HepG2 (cell line): ENCODE data around the gene RHBDD1. TPM values are rescaled to one million over a fixed set of nuclear protein-coding genes. Genes with fewer than 3 reads are reported as not detected.

Source experiments
- CBFB ChIP-seq: sonication (generic); formaldehyde crosslinking; IDR thresholded peaks from 2 replicates; pipeline ENCODE4 v1.4.0; 2020; ENCODE audit warnings: missing genetic modification reagents
- CC2D1A ChIP-seq: sonication (generic); formaldehyde crosslinking; IDR thresholded peaks from 2 replicates; pipeline ENCODE4 v1.8.1; 2023; ENCODE audit warnings: mild to moderate bottlenecking, missing genetic modification reagents
- FOXK1 ChIP-seq: sonication (generic); formaldehyde crosslinking; IDR thresholded peaks from 2 replicates; pipeline ENCODE4 v1.4.0; 2020; ENCODE audit warnings: low read depth, missing genetic modification reagents, borderline replicate concordance
- GATAD1 ChIP-seq: IDR thresholded peaks from 2 replicates; pipeline ENCODE4 v1.6.1; 2016; ENCODE audit warnings: missing genetic modification reagents, missing compliant biosample characterization
- KDM2A ChIP-seq: sonication (generic); formaldehyde crosslinking; IDR thresholded peaks from 2 replicates; pipeline ENCODE4 v1.4.0; 2020; ENCODE audit warnings: low read depth, missing genetic modification reagents, borderline replicate concordance
- RORA ChIP-seq: sonication (generic); formaldehyde crosslinking; IDR thresholded peaks from 2 replicates; pipeline ENCODE4 v1.5.0; 2020; ENCODE audit warnings: mild to moderate bottlenecking, missing genetic modification reagents, moderate library complexity
- SMAD1 ChIP-seq: sonication (generic); formaldehyde crosslinking; IDR thresholded peaks from 2 replicates; pipeline ENCODE4 v1.4.0; 2020; ENCODE audit warnings: missing genetic modification reagents, low read depth, mild to moderate bottlenecking, borderline replicate concordance
- TOPORS ChIP-seq: sonication (generic); formaldehyde crosslinking; IDR thresholded peaks from 2 replicates; pipeline ENCODE4 v1.8.0; 2023; ENCODE audit warnings: mild to moderate bottlenecking, missing genetic modification reagents
- ZMAT3 ChIP-seq: sonication (generic); formaldehyde crosslinking; conservative IDR thresholded peaks from 2 replicates; pipeline ENCODE4 v1.7.0; 2021; ENCODE audit warnings: missing genetic modification reagents
- ZNF101 ChIP-seq: sonication (generic); formaldehyde crosslinking; IDR thresholded peaks from 2 replicates; pipeline ENCODE4 v1.4.0; 2020; ENCODE audit warnings: mild to moderate bottlenecking, low read depth, missing genetic modification reagents, borderline replicate concordance
- ZNF138 ChIP-seq: sonication (generic); formaldehyde crosslinking; IDR thresholded peaks from 2 replicates; pipeline ENCODE4 v1.5.0; 2020; ENCODE audit warnings: mild to moderate bottlenecking, low read depth, missing genetic modification reagents
- ZNF569 ChIP-seq: sonication (generic); formaldehyde crosslinking; IDR thresholded peaks from 2 replicates; pipeline ENCODE4 v1.5.0; 2020; ENCODE audit warnings: mild to moderate bottlenecking, missing genetic modification reagents, moderate library complexity, borderline replicate concordance
- ZNF572 ChIP-seq: sonication (generic); formaldehyde crosslinking; IDR thresholded peaks from 2 replicates; pipeline ENCODE4 v1.5.1; 2020; ENCODE audit warnings: mild to moderate bottlenecking, missing genetic modification reagents
- ZNF713 ChIP-seq: sonication (generic); formaldehyde crosslinking; IDR thresholded peaks from 2 replicates; pipeline ENCODE4 v1.4.0; 2020; ENCODE audit warnings: mild to moderate bottlenecking, missing genetic modification reagents
- ZNF891 ChIP-seq: sonication (generic); formaldehyde crosslinking; IDR thresholded peaks from 2 replicates; pipeline ENCODE4 v1.5.0; 2020; ENCODE audit warnings: mild to moderate bottlenecking, missing genetic modification reagents
- polyA plus RNA-seq, 8 experiments: library from polyadenylated mRNA; depleted of rRNA in 3 of 8; stranded (reverse) in 7 of 8; unstranded in 1 of 8; fragments of >200 nt; fragmentation: Illumina TruSeq in 4 of 8; extraction: Trizol in 4 of 8; gene quantifications; 2 replicates each; pipeline versions ENCODE4 v1.2.1 to v1.2.3, GENCODE V29; 2011 to 2016; ENCODE audit warnings: low read depth in 4 of 8, missing spikeins in 1 of 8, mixed read lengths in 1 of 8; ENCODE audit not compliant: insufficient read depth in 1 of 8
- total RNA-seq, 5 experiments: library from RNA; depleted of rRNA; stranded (reverse); fragments of >200 nt; fragmentation: Illumina TruSeq; extraction: Trizol; gene quantifications; 2 replicates each; pipeline ENCODE4 v1.2.3, GENCODE V29; 2016; ENCODE audit warnings: low read depth in 1 of 5
- TF ChIP-seq, protein P1 (sequence below): sonication (generic); formaldehyde crosslinking; IDR thresholded peaks from 2 replicates; pipeline ENCODE4 v1.5.0; 2020; ENCODE audit warnings: mild to moderate bottlenecking, missing genetic modification reagents, moderate library complexity
- TF ChIP-seq, protein P2 (sequence below): sonication (generic); formaldehyde crosslinking; IDR thresholded peaks from 2 replicates; pipeline ENCODE4 v1.4.0; 2020; ENCODE audit warnings: missing genetic modification reagents
- TF ChIP-seq, protein P3 (sequence below): sonication (generic); formaldehyde crosslinking; conservative IDR thresholded peaks from 2 replicates; pipeline ENCODE4 v1.8.0; 2022; ENCODE audit warnings: mild to moderate bottlenecking, moderate library complexity, missing genetic modification reagents
- TF ChIP-seq, protein P4 (sequence below): sonication (generic); formaldehyde crosslinking; IDR thresholded peaks from 2 replicates; pipeline ENCODE4 v1.5.1; 2020; ENCODE audit warnings: missing genetic modification reagents, mild to moderate bottlenecking, borderline replicate concordance
- TF ChIP-seq, protein P5 (sequence below): sonication (generic); formaldehyde crosslinking; IDR thresholded peaks from 2 replicates; pipeline ENCODE4 v1.5.0; 2020; ENCODE audit warnings: mild to moderate bottlenecking, missing genetic modification reagents, borderline replicate concordance
- TF ChIP-seq, protein P6 (sequence below): sonication (generic); formaldehyde crosslinking; IDR thresholded peaks from 2 replicates; pipeline ENCODE4 v1.8.0; 2022; ENCODE audit warnings: mild to moderate bottlenecking, missing genetic modification reagents; ENCODE audit not compliant: insufficient replicate concordance

Gene RHBDD1
- total and polyA plus RNA-seq, 2 of the 13 experiments (the other 11 are each of a cell fraction or from before 2014, with no cell fraction given) = 8.2 to 9.5 TPM

DNA sequence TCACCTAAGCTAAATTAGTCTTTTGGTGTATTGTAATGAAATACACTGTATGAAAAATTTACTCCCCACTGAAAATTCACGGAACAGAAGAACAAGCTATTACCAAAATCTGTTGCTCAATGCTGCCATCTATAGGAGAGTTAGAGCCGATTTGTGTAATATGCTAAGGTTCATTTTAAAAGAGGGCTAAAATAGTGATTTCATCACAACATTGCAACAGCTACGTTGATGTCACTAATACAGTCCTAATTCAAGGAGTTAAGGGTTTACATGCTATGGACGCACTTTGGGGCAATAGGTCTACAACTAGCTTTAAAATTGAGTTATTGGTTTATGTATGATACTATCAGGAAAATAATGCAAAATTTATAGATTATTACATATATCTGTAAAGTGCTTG is 33.3 kb upstream of the RHBDD1 start (continued):
- TF ChIP-seq, protein P1, sequence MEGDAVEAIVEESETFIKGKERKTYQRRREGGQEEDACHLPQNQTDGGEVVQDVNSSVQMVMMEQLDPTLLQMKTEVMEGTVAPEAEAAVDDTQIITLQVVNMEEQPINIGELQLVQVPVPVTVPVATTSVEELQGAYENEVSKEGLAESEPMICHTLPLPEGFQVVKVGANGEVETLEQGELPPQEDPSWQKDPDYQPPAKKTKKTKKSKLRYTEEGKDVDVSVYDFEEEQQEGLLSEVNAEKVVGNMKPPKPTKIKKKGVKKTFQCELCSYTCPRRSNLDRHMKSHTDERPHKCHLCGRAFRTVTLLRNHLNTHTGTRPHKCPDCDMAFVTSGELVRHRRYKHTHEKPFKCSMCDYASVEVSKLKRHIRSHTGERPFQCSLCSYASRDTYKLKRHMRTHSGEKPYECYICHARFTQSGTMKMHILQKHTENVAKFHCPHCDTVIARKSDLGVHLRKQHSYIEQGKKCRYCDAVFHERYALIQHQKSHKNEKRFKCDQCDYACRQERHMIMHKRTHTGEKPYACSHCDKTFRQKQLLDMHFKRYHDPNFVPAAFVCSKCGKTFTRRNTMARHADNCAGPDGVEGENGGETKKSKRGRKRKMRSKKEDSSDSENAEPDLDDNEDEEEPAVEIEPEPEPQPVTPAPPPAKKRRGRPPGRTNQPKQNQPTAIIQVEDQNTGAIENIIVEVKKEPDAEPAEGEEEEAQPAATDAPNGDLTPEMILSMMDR (CRISPR knock-in tag) = peak; percentile 88
- TF ChIP-seq ZNF891 (CRISPR knock-in tag) (no peak), FOXK1 (CRISPR knock-in tag) (peak; percentile 45; the same call in 1 of the 2 replicates), ZNF569 (no peak), SMAD1 (CRISPR knock-in tag) (no peak), TOPORS (no peak), KDM2A (CRISPR knock-in tag) (no peak), RORA (no peak), GATAD1 (peak; percentile 31; the same call in 1 of the 2 replicates), CC2D1A (CRISPR knock-in tag) (no peak), ZNF138 (CRISPR knock-in tag) (no peak), ZNF101 (CRISPR knock-in tag) (no peak), ZNF713 (CRISPR knock-in tag) (no peak), ZMAT3 (CRISPR knock-in tag) (no peak), CBFB (CRISPR knock-in tag) (no peak), ZNF572 (CRISPR knock-in tag) (no peak)
- TF ChIP-seq, protein P2, sequence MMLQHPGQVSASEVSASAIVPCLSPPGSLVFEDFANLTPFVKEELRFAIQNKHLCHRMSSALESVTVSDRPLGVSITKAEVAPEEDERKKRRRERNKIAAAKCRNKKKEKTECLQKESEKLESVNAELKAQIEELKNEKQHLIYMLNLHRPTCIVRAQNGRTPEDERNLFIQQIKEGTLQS (CRISPR knock-in tag) = no peak
- TF ChIP-seq, protein P3, sequence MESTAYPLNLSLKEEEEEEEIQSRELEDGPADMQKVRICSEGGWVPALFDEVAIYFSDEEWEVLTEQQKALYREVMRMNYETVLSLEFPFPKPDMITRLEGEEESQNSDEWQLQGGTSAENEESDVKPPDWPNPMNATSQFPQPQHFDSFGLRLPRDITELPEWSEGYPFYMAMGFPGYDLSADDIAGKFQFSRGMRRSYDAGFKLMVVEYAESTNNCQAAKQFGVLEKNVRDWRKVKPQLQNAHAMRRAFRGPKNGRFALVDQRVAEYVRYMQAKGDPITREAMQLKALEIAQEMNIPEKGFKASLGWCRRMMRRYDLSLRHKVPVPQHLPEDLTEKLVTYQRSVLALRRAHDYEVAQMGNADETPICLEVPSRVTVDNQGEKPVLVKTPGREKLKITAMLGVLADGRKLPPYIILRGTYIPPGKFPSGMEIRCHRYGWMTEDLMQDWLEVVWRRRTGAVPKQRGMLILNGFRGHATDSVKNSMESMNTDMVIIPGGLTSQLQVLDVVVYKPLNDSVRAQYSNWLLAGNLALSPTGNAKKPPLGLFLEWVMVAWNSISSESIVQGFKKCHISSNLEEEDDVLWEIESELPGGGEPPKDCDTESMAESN (CRISPR knock-in tag) = 0 out of 2 replicates have a peak, but pooled peaks have one; percentile 34
- TF ChIP-seq, protein P4, sequence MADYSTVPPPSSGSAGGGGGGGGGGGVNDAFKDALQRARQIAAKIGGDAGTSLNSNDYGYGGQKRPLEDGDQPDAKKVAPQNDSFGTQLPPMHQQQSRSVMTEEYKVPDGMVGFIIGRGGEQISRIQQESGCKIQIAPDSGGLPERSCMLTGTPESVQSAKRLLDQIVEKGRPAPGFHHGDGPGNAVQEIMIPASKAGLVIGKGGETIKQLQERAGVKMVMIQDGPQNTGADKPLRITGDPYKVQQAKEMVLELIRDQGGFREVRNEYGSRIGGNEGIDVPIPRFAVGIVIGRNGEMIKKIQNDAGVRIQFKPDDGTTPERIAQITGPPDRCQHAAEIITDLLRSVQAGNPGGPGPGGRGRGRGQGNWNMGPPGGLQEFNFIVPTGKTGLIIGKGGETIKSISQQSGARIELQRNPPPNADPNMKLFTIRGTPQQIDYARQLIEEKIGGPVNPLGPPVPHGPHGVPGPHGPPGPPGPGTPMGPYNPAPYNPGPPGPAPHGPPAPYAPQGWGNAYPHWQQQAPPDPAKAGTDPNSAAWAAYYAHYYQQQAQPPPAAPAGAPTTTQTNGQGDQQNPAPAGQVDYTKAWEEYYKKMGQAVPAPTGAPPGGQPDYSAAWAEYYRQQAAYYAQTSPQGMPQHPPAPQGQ (CRISPR knock-in tag) = no peak
- TF ChIP-seq, protein P5, sequence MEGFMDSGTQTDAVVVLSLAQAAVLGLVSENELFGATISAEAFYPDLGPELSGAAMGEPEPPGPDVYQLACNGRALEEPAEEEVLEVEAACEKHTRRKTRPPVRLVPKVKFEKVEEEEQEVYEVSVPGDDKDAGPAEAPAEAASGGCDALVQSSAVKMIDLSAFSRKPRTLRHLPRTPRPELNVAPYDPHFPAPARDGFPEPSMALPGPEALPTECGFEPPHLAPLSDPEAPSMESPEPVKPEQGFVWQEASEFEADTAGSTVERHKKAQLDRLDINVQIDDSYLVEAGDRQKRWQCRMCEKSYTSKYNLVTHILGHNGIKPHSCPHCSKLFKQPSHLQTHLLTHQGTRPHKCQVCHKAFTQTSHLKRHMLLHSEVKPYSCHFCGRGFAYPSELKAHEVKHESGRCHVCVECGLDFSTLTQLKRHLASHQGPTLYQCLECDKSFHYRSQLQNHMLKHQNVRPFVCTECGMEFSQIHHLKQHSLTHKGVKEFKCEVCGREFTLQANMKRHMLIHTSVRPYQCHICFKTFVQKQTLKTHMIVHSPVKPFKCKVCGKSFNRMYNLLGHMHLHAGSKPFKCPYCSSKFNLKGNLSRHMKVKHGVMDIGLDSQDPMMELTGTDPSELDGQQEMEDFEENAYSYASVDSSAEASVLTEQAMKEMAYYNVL (CRISPR knock-in tag) = no peak
- TF ChIP-seq, protein P6, sequence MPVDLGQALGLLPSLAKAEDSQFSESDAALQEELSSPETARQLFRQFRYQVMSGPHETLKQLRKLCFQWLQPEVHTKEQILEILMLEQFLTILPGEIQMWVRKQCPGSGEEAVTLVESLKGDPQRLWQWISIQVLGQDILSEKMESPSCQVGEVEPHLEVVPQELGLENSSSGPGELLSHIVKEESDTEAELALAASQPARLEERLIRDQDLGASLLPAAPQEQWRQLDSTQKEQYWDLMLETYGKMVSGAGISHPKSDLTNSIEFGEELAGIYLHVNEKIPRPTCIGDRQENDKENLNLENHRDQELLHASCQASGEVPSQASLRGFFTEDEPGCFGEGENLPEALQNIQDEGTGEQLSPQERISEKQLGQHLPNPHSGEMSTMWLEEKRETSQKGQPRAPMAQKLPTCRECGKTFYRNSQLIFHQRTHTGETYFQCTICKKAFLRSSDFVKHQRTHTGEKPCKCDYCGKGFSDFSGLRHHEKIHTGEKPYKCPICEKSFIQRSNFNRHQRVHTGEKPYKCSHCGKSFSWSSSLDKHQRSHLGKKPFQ (CRISPR knock-in tag) = no peak
